DMS53 treated with DMSO at 0.1 percent for 48 hours (cell line): ENCODE results near the gene SFTPD.
"Not testable (repeated sequence)": the region's sequence is repeated elsewhere in the genome, so short reads cannot be mapped to it uniquely, and the experiment has no call there.

ENCODE experiments used
- DNase-seq: peaks from one replicate; lab custom pipeline; 2025; ENCODE audit not compliant: unreplicated experiment; lab: John Stamatoyannopoulos, UW

SFTPD gene

GRCh38 chr10:79927111-79927828 lies 21.6 kb downstream of the SFTPD start:
- no peak for DNase-seq

- no peak for DNase-seq
Observed at GRCh38 chr10:79926037-79926436, 22.9 kb downstream of the SFTPD start.

DNA sequence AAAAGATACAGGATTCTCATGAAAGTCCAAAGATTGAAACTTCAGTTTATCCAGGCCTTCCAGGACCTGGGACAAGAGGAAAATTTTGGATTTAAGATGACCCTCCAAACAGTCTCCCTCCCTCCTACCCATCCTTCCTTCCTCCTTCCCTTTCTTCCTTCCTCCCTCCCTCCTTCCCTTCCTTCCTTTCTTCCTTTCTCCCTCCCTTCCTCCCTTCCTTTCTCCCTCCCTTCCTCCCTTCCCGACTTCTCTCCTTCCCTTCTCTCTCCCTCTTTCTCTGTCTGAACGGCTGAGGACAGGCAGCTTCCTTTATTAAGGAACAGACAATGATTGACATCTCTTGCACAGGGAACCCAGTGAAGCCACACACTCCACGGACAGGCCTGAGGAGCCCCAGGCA lies 23.3 kb downstream of the SFTPD start:
- DNase-seq = no peak

DNA sequence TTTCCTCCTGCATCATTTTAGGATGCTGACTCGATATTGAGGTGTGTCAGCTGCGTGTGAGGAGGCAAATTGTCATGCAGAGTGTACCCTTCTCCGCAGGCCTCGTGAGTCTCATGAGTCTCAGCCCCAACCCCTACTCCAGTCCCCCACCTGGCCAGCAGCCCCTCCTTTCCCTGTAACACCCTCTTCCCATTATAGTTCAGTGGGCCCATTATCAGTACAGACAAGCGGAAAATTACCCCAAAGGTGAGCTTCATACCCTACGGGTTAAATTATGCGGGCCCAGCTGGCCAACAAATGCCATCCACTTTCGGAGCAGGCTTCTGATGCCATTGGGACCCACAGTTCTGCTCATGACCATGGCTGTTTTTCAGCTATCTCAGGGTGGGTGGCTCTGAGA lies 25.2 kb downstream of the SFTPD start:
- DNase-seq = no peak

- DNase-seq = no peak
Observed at GRCh38 chr10:79923145-79923544, 25.8 kb downstream of the SFTPD start.

- not testable (repeated sequence) for DNase-seq
Observed at GRCh38 chr10:79922011-79922412, 26.9 kb downstream of the SFTPD start.

DNA sequence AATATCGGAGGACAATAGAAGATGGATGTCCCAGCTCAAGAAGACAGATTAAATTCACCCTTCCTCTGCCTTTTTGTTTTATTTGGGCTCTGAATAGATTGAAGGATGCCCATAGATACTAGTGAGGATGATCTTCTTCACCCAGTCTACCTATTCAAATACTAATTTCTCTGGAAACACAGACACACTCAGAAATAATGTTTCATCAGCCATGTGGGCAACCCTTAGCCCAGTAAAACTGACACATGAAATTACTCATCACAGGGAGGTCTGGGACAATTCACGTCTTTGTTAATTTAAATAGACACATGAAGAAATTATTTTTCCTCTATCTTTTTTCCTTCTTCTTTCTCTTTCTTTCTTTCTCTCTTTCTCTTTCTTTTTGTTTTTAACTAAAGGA lies 33.1 kb downstream of the SFTPD start:
- DNase-seq = not testable (repeated sequence)

- not testable (repeated sequence) for DNase-seq
Observed at GRCh38 chr10:79914512-79914911, 34.4 kb downstream of the SFTPD start.

DNA sequence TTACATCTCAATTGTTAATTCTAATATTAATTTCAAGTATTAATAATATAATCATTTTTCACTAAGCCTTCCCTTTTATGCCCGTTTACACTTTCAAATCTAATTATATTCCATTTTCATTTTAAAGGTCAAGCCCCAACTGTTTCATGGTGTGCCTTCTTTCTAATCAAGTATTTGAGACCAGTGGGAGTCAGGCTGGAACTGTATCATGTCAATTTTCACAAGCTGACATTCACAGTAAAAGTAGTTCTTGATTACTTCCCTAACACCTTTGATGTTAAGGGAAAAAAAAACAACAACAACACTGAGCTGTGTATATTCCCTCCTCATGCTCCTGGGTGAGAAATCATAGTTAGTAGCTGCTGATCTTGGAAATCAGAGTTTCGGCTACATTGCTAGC lies 38.1 kb downstream of the SFTPD start:
- no peak for DNase-seq

DNA sequence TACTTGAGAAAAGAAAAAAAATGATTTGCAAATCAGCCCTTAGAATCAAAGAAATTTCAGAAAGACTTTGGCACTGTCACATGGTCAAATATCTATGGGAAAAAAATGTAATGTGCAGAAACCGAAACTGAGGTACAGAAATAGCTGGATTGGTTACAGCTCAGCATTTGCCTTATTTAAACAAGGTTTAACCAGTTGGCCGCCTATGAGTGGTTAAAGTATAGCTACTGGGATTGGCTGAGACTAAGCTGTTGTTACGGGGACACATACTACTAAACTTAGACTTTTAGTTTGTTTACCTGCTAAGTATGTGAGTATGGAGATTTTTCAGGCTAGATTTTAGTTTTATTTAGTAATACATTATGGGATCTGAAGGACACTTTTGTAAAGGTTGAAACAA lies 38.6 kb downstream of the SFTPD start:
- DNase-seq = no peak

GRCh38 chr10:79905322-79906314 lies 43.3 kb downstream of the SFTPD start:
- DNase-seq = peak; percentile 31

DNA sequence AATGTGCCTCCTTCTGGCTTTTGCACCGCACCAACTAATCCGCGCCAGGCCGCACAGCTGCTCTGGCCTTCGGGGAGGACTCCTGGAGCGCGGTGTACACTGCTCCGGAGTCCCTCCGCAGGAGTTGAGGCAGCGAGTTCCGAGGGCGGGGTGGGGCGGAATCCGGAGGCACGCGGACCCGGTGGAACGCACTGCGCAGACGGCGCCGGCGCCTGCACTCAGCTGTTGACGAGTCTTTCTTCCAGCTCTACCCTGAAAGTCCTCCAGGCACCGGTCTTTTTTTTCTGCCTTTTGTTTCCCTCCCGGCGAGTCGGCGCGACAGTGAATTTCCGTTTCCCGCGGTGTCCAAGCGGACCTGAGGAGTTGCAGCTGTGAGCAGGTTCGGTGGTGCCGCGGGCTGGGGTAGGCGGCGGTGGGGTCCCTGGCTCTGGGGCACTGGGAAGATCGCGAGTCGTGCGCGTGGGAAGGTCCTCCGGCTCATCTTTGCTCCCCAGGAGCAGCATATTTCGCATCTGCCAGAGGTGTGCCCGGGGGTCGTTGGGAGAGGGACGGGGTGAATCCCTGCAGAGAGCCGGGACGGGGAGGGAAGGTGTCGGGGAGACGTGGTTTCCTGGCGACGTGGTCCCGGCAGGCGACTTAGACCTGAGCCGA lies 44.1 kb downstream of the SFTPD start:
- DNase-seq = peak; percentile 75

- not testable (repeated sequence) for DNase-seq
Observed at GRCh38 chr10:79901571-79901970, 47.3 kb downstream of the SFTPD start.

DNA sequence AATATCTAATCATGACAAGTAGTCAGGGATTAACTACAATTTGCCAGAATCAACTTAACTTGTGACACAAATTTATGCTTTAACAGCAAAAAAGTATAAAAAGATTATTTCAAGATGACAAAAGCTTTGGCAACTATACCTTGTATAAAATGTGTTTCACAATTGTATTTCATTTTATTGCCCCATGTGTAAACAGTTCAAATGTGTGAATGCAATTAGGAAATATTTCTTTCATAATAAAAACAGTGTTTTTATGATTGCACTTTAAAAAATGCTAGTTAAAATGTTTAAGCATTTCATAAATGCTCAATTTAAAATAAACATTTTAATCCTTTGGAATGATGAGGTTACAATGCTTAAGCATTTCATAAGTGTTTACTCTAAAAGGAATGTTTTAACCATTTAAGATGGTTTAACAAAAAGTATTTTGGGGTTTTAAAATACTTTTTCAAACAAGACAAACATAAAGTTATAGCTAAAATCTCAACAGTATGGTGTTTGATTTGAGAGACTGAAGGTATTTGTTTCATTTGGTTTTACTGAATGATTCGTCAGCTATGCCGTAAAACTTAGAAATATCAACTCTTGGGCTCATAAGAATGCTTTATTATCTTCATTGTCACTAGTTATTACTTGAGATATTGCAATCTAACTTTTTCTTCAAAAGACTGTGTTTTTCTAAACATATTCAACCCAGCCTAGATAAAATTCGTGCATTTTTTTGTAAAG lies 50.1 kb downstream of the SFTPD start:
- DNase-seq = no peak

DNA sequence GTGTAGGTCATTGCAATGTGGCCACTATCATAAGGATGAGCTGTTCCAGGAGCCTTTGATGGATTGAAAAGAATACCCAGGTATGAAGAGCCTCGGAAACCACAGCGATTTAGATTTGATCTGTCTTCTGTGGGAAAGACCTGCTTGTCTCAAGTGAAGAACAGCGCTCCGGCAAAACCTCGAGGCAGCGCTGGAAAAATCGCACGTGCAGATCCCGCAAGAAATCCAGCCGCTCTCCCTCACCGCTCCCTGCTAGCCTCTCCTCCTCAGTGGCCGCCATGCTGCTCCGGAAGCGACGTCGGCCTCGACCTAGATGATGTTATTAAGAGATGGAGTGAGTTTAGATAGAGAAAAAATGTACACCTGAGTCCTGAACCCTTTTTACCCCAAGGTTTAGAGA lies 56.0 kb downstream of the SFTPD start:
- peak; percentile 58 for DNase-seq

DNA sequence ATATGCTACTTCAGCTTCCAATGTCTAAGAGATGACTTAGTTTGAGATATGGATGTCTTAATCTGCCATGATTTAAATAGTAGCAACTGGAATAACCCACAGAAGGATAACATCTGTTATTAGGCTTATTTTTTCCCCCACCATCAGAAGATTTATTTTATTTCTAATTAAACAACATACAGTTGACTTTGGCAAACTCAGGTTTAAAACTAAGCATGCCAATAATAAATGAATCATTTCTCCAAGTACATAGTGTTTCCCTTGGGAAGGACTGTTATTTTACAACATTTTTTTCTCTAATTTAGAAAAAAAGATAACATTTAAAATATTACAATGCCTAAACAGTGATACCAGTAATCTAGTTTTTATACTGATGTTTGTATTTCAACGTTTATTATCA lies 58.4 kb downstream of the SFTPD start:
- DNase-seq = no peak

GRCh38 chr10:79888984-79889383 lies 59.9 kb downstream of the SFTPD start:
- not testable (repeated sequence) for DNase-seq
